ENCODE measurements around the gene ATP6V1B1.

ATP6V1B1 gene

DNA sequence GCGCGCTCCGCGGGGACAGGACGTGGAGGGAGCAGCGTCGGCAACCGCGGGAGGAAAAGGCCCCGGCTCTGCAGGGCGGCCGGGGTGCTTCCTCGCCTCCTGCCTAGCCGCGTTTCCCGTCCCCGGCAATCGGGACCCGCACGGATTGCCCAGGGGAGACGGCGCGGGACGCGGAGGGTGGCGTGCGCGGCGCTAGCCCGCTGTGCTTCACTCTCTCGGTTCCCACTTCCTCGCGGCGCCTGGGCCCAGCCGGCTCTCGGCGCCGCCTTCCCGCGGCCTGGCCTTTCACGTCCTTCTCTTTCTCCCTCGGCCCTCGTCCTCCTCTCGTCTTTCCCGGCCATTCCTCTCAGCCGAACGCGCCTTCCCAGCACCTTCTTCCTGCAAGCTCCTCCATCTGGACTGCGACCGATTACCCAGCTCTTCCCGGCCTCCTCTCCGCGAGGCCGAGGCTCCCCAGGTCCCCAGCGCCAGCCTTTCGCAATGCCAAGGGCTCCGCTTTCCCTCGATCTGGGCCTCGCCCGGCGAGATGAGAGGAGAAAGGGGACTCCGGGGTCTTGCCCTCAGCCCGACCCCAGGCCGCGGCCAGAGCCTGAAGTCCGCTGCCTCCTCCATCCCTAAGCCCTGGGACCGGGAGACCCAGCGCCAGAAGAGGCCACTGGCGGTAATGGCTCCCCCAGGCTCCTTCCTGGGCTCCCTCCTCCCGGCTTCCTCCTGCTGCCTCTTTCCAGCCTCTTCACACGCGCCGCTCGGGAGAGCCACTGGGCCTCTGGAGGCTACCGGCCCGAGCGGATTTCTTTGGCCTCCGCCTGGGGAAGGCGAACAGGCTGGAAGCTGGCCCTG, 34.3 kb upstream of the ATP6V1B1 start:
- no peak for DNase-seq (ENCODE audit: low spot score)

GRCh38 chr2:70902067-70902442, 33.6 kb upstream of the ATP6V1B1 start:
- DNase-seq (ENCODE audit: low spot score): no peak

- no peak for DNase-seq (ENCODE audit: low spot score)
Observed at GRCh38 chr2:70902579-70902978, 33.1 kb upstream of the ATP6V1B1 start.

DNA sequence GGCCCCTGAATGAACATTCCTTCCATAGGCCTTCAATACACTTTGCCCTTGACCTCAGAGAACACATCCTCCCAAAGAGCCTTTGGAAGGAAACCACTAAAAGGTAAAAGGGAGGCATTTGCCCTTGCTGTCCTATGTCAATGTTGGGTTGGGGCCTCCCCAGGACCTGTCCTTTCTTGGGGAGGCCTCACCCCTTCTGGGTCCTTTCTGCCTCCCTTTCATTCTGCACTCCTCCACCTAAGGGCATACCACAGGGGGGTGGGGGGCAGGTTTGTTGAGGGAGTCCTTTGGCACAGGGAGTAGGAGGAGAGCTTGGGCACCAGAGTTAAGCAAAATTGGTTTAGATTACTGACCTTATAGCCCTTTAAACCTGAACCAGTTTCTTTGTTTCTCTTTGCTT, 32.5 kb upstream of the ATP6V1B1 start:
- DNase-seq (ENCODE audit: low spot score): no peak

GRCh38 chr2:70903641-70904340, 31.9 kb upstream of the ATP6V1B1 start:
- DNase-seq (ENCODE audit: low spot score): no peak

- no peak for DNase-seq (ENCODE audit: low spot score)
Observed at GRCh38 chr2:70904371-70905216, 31.1 kb upstream of the ATP6V1B1 start.

- no peak for DNase-seq (ENCODE audit: low spot score)
Observed at GRCh38 chr2:70905443-70906421, 30.0 kb upstream of the ATP6V1B1 start.

GRCh38 chr2:70906439-70907005, 29.2 kb upstream of the ATP6V1B1 start:
- no peak for DNase-seq (ENCODE audit: low spot score)

DNA sequence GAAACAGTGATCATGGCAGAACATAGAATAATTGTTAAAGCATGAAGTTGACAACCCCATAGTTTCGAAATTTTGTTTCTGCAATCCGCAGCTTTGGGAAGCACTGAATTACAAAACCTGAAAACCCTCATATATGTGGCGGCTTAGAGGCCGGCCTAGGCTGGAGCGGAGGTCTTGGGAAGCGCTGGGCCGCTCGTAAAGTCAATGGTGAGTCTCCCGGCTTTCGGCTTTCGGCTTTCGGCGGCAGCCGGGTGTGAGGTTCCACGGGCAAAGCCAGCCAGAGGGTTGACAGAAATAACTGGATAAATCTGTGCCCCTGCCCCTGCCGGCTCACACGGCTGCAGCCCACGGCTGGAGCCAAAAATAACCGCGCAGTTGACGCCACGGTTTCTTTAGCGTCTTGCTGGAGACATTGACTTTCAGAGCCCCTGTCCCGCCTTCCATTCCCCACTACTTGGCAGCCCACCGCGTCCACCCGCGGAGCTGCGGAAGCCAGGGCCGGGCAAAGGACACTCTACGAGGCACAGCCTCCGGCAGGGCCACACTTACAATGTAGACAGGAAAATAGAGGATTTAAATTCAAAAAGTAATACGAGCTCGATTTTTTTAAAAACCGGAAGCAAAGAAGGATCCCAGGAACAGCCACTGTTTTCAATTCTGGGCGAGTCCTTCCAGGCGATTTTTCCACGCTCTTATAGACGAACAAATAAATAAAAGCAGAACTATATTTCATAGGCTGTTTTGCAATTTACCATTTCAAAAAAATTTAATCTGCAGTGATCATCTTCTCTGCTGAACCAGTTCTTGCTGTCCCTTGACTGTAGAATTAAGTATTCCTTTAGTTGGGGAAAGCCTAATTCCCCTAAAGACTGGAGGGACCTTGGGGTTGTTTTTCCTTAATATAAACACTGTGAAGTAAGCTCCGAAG, 28.3 kb upstream of the ATP6V1B1 start:
- no peak for DNase-seq (ENCODE audit: low spot score)

- DNase-seq (ENCODE audit: low spot score): no peak
Observed at GRCh38 chr2:70916291-70916690, 19.4 kb upstream of the ATP6V1B1 start.

DNA sequence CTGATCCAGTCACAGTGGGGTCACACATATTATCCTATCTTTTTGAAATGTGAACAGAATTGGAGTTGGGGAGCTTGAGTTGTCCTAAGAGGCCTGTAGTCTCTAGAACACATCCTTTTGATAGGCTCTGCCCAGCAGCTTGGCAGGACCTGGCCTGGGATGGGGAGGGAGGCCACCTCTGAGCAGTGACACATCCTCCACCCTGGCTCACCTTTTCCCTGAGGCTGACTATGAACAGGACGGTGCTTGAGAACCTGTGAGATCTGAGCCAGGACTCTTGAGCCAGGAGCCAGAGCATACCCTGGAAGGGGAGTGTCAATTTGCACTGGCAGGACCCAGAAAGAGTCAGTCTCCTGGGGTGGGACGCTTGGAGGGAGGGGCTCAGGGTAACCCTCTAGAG, 17.7 kb upstream of the ATP6V1B1 start:
- DNase-seq (ENCODE audit: low spot score): no peak

GRCh38 chr2:70919672-70920366, 15.9 kb upstream of the ATP6V1B1 start:
- DNase-seq (ENCODE audit: low spot score): peak; percentile 80

- DNase-seq (ENCODE audit: low spot score): no peak
Observed at GRCh38 chr2:70920367-70920715, 15.4 kb upstream of the ATP6V1B1 start.

- no peak for DNase-seq (ENCODE audit: low spot score)
Observed at GRCh38 chr2:70921031-70921430, 14.7 kb upstream of the ATP6V1B1 start.

GRCh38 chr2:70921839-70922234, 13.9 kb upstream of the ATP6V1B1 start:
- DNase-seq (ENCODE audit: low spot score): no peak

GRCh38 chr2:70922235-70923234, 13.2 kb upstream of the ATP6V1B1 start:
- no peak for DNase-seq (ENCODE audit: low spot score)

GRCh38 chr2:70923378-70924015, 12.2 kb upstream of the ATP6V1B1 start:
- peak; percentile 67 for DNase-seq (ENCODE audit: low spot score)

GRCh38 chr2:70926042-70926441, 9.7 kb upstream of the ATP6V1B1 start:
- no peak for DNase-seq (ENCODE audit: low spot score)
